GM12878 (cell line): ENCODE results near the gene TIMP2.

Source experiments
- HDAC2 ChIP-seq: fragments of 200-600 bp; sonication (generic); IDR thresholded peaks from 2 replicates; pipeline ENCODE4 v1.6.1; 2017
- MYB ChIP-seq: fragments of 150-350 bp; IDR thresholded peaks from 2 replicates; pipeline ENCODE4 v1.6.1; 2014; ENCODE audit warnings: mild to moderate bottlenecking, low read depth, low read length, borderline replicate concordance

DNA sequence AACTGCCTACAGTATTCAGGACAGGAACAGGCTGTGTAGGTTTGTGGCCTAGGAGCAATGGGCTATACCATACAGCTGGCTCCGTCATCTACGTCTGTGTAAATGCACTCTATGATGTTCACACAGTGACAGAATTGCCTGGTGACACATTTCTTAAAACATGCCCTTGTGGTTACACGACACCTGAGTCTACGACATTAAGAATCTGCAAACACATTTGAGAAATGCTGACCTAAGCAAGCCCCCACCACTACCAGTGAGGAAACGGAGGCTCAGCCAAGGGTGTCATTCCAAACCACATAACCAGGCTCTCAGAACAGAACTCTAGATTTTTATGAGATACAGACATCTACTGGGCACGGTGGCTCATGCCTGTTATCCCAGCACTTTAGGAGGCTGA, 108.1 kb downstream of the TIMP2 start:
- TF ChIP-seq MYB (no peak), HDAC2 (no peak)
